Lung (tissue), 12 donors: ENCODE data around the gene USP37. TPM values are rescaled to one million over a fixed set of nuclear protein-coding genes. Genes with fewer than 3 reads are reported as not detected.

Experiments
- ATAC-seq: fragments of 200-7000 bp; cut with Tn5 transposase; one replicate; pipeline ENCODE4 v1.9.1; 2020; ENCODE audit warnings: moderate number of reproducible peaks; ENCODE audit not compliant: insufficient read depth, low FRiP score
- DNase-seq, 3 donors: peaks; one replicate each; pipeline ENCODE4 v3.0.0-alpha.2; 2013 to 2017
- H3K27ac ChIP-seq, 2 donors: one replicate each; pipeline ENCODE4 v1.5.1; 2013; ENCODE audit warnings: mild to moderate bottlenecking in 2 of 2, moderate library complexity in 2 of 2, control low read depth in 1 of 2, inconsistent platforms in 1 of 2, low read depth in 1 of 2, low read length in 1 of 2
- H3K27me3 ChIP-seq, 3 donors: one replicate each; pipeline ENCODE4 v1.5.1; 2013; ENCODE audit warnings: low read length in 2 of 3; ENCODE audit not compliant: control insufficient read depth in 3 of 3, insufficient read depth in 3 of 3
- H3K36me3 ChIP-seq, 4 donors: one replicate each; pipeline ENCODE4 v1.5.1; 2013; ENCODE audit warnings: low read length in 4 of 4, mild to moderate bottlenecking in 1 of 4, moderate library complexity in 1 of 4; ENCODE audit not compliant: control insufficient read depth in 4 of 4, insufficient read depth in 4 of 4
- H3K4me1 ChIP-seq, 5 donors: one replicate each; pipeline ENCODE4 v1.5.1; 2013; ENCODE audit warnings: low read length in 5 of 5, mild to moderate bottlenecking in 2 of 5, moderate library complexity in 1 of 5; ENCODE audit not compliant: control insufficient read depth in 5 of 5, insufficient read depth in 5 of 5
- H3K4me3 ChIP-seq: one replicate; pipeline ENCODE4 v1.5.1; 2013; ENCODE audit warnings: mild to moderate bottlenecking, control low read depth, moderate library complexity
- H3K9ac ChIP-seq, 2 donors: one replicate each; pipeline ENCODE4 v1.5.1; 2013; ENCODE audit warnings: low read length in 2 of 2, control low read depth in 1 of 2; ENCODE audit not compliant: insufficient read depth in 1 of 2
- H3K9me3 ChIP-seq, 4 donors: one replicate each; pipeline ENCODE4 v1.5.1; 2013; ENCODE audit warnings: low read length in 3 of 4, mild to moderate bottlenecking in 1 of 4, moderate library complexity in 1 of 4; ENCODE audit not compliant: control insufficient read depth in 4 of 4, insufficient read depth in 3 of 4
- CTCF ChIP-seq: IDR thresholded peaks from 2 replicates; pipeline ENCODE4 v1.5.1; 2012; ENCODE audit warnings: mild to moderate bottlenecking; ENCODE audit errors: control extremely low read depth, extremely low read depth
- WGBS, 2 donors: extraction: QIAGEN DNeasy Blood & Tissue Kit; methylation state at CpG; one replicate each; pipeline ENCODE4 v1.1.7; 2013; 5-methylcytosine and 5-hydroxymethylcytosine counted together
- polyA plus RNA-seq, 2 donors: library from polyadenylated mRNA; stranded (reverse); fragments of 200-250 nt; gene quantifications; one replicate each; pipeline ENCODE4 v1.2.1, GENCODE V29; 2013
- total RNA-seq, 2 donors: library from RNA; depleted of rRNA in 1 of 2; stranded (reverse); fragments of >200 nt in 1 of 2; gene quantifications; one replicate each; pipeline ENCODE4 v1.2.1, GENCODE V29; 2014 to 2021
- donor health status: control.
- donor health status: control.
- donor health status: Bipolar disorder and iron deficiency.
- donor health status: healthy.
- donor health status: DM: yes; HTN: yes; CAD: no.

Gene USP37
- total and polyA plus RNA-seq, 4 donors = 2.6 to 23.5 (median 8.1) TPM

GRCh38 chr2:218445602-218446001, 122.5 kb downstream of the USP37 start:
- no peak overlapping the region for H3K9ac ChIP-seq
- peaks cover 7 to 11% (median 9%) of the 10 kb centered on the region in 4 donors for H3K36me3 ChIP-seq
- H3K4me3 ChIP-seq = no peak overlapping the region
- H3K27ac ChIP-seq = no peak overlapping the region
- H3K4me1 ChIP-seq = no peaks in the 10 kb centered on the region
- no peak for TF ChIP-seq CTCF
- H3K27me3 ChIP-seq = no peaks in the 10 kb centered on the region
- DNase-seq (no peak), ATAC-seq (no peak)
- H3K9me3 ChIP-seq = no peaks in the 10 kb centered on the region

- H3K9ac ChIP-seq = no peak overlapping the region
- peaks cover 7 to 10% (median 8%) of the 10 kb centered on the region in 4 donors for H3K36me3 ChIP-seq
- H3K4me1 ChIP-seq = no peaks in the 10 kb centered on the region
- no peak overlapping the region for H3K27ac ChIP-seq
- ATAC-seq (no peak), DNase-seq (no peak)
- H3K27me3 ChIP-seq = no peaks in the 10 kb centered on the region
- 94 to 99% methylated on average over 7 of the region's 7 CpGs for WGBS, 2 donors
- no peaks in the 10 kb centered on the region for H3K9me3 ChIP-seq
- TF ChIP-seq CTCF = no peak
- no peak overlapping the region for H3K4me3 ChIP-seq
These were observed 123.3 kb downstream of the USP37 start for GRCh38 chr2:218444692-218445357.

GRCh38 chr2:218438596-218438995, 129.6 kb downstream of the USP37 start:
- no peak for ATAC-seq
- Histone ChIP-seq H3K9me3 (no peaks in the 10 kb centered on the region), H3K9ac (no peak overlapping the region), H3K4me3 (no peak overlapping the region), H3K36me3 (no peaks in the 10 kb centered on the region), H3K4me1 (peaks cover 0 to 6% (median 0%) of the 10 kb centered on the region in 5 donors), H3K27me3 (no peaks in the 10 kb centered on the region), H3K27ac (no peak overlapping the region)
- no peak for TF ChIP-seq CTCF
- peak in 2 of 3 donors; percentile 28 to 38 for DNase-seq
- 56 to 72% methylated on average over 4 of the region's 4 CpGs for WGBS, 2 donors

- no peaks in the 10 kb centered on the region for H3K9me3 ChIP-seq
- no peak overlapping the region for H3K27ac ChIP-seq
- 94 to 100% methylated on average over 1 of the region's 1 CpG for WGBS, 2 donors
- ATAC-seq (no peak), DNase-seq (no peak)
- no peak for TF ChIP-seq CTCF
- H3K4me1 ChIP-seq = peaks cover 0 to 6% (median 0%) of the 10 kb centered on the region in 5 donors
- H3K36me3 ChIP-seq = no peaks in the 10 kb centered on the region
- H3K9ac ChIP-seq = no peak overlapping the region
- H3K27me3 ChIP-seq = no peaks in the 10 kb centered on the region
- no peak overlapping the region for H3K4me3 ChIP-seq
These were observed 130.2 kb downstream of the USP37 start for GRCh38 chr2:218437969-218438368.
